Mesangial cell (primary cell): ENCODE results near the gene KLHL6. TPM values are rescaled to one million over a fixed set of nuclear protein-coding genes. Genes with fewer than 3 reads are reported as not detected.

Experiments
- total RNA-seq: library from RNA; depleted of rRNA; stranded (reverse); fragments of >200 nt; gene quantifications from 2 replicates; pipeline ENCODE4 v1.2.3, GENCODE V29; 2015

KLHL6 gene, protein sequence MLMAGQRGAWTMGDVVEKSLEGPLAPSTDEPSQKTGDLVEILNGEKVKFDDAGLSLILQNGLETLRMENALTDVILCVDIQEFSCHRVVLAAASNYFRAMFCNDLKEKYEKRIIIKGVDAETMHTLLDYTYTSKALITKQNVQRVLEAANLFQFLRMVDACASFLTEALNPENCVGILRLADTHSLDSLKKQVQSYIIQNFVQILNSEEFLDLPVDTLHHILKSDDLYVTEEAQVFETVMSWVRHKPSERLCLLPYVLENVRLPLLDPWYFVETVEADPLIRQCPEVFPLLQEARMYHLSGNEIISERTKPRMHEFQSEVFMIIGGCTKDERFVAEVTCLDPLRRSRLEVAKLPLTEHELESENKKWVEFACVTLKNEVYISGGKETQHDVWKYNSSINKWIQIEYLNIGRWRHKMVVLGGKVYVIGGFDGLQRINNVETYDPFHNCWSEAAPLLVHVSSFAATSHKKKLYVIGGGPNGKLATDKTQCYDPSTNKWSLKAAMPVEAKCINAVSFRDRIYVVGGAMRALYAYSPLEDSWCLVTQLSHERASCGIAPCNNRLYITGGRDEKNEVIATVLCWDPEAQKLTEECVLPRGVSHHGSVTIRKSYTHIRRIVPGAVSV
- total RNA-seq, result not detected in 2 replicates

DNA sequence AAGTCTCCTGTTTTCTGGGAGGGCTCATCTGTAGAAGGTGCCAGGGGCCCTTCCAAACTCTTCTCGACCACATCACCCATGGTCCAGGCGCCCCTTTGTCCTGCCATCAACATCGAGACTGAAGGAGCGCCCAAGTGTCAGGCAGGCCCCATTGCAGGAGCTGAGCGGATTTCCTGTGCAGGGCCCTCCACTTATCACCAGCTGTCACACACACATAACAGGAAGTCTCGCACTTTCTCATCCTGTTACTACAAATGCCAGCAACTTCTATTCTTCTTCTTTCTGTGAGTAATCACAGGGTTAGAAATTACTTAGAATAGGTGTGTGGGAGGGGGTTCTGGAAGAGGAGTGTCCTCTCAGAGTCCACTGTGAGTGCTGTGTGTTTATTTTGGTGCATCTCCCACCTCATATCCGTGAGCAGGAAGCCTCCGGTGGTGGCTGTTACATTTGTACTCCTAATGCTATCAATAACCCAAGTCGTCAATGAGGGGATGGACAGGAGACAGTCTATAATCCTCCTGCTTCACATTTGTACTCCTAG, at the start of gene KLHL6:
Gene KLHL6, minus strand, starts transcription at position 166 of the 541 bp plus-strand sequence. Its CDS starts 53 bp downstream, at position 113.

Other genes with a start within 250 kb of the KLHL6 start
- gene MCF2L2, start 127.1 kb downstream of the KLHL6 start, total RNA-seq, result 0.49 and 0.76 TPM in 2 replicates
- 11.9 and 102 TPM in 2 replicates for gene KLHL24, start 79.9 kb upstream of the KLHL6 start, total RNA-seq
- gene YEATS2, start 142.1 kb upstream of the KLHL6 start, total RNA-seq, result 21.3 and 25.7 TPM in 2 replicates